HUES64 (cell line): ENCODE results near the gene GSTA1.
"Not testable (repeated sequence)": the region's sequence is repeated elsewhere in the genome, so short reads cannot be mapped to it uniquely, and the experiment has no call there.

Experiments used
- H3K27ac ChIP-seq: 2 replicates; pipeline ENCODE4 v1.7.0; 2013; ENCODE audit warnings: low read depth, low read length, inconsistent platforms
- H3K27me3 ChIP-seq: 2 replicates; pipeline ENCODE4 v1.6.1; 2013; ENCODE audit warnings: mild to moderate bottlenecking, low read length; ENCODE audit not compliant: insufficient read depth
- H3K36me3 ChIP-seq: 2 replicates; pipeline ENCODE4 v1.6.1; 2013; ENCODE audit warnings: mild to moderate bottlenecking, low read length; ENCODE audit not compliant: insufficient read depth
- H3K4me1 ChIP-seq: 2 replicates; pipeline ENCODE4 v1.6.1; 2013; ENCODE audit warnings: mild to moderate bottlenecking, low read length, moderate library complexity; ENCODE audit not compliant: insufficient read depth
- H3K4me3 ChIP-seq: 2 replicates; pipeline ENCODE4 v1.5.1; 2013; ENCODE audit warnings: mild to moderate bottlenecking, low read length, moderate library complexity
- H3K9ac ChIP-seq: 2 replicates; pipeline ENCODE4 v1.6.1; 2013; ENCODE audit warnings: mild to moderate bottlenecking, low read depth, low read length
- H3K9me3 ChIP-seq: 2 replicates; pipeline ENCODE4 v1.6.1; 2013; ENCODE audit warnings: low read depth, low read length; ENCODE audit not compliant: insufficient read depth
- WGBS: fragments of 150-250, 120-280 bp; methylation state at CpG from one replicate; pipeline ENCODE4 v1.1.7; 2013; ENCODE audit warnings: missing lambda C conversion rate; 5-methylcytosine and 5-hydroxymethylcytosine counted together

The GSTA1 gene

GRCh38 chr6:52827073-52827783, 23.6 kb upstream of the GSTA1 start:
- H3K36me3 ChIP-seq, H3K27me3 ChIP-seq, H3K9me3 ChIP-seq, H3K9ac ChIP-seq, H3K4me3 ChIP-seq, H3K27ac ChIP-seq, H3K4me1 ChIP-seq: not testable (repeated sequence)
- no CpG with 5 or more reads among the region's 1 CpG for WGBS

GRCh38 chr6:52826513-52826912, 22.9 kb upstream of the GSTA1 start:
- no peak overlapping the region for H3K27ac ChIP-seq
- no peak overlapping the region for H3K9ac ChIP-seq
- H3K27me3 ChIP-seq: no peaks in the 10 kb centered on the region
- H3K9me3 ChIP-seq: peaks cover 9% of the 10 kb centered on the region; the same call in 1 of the 2 replicates
- no peak overlapping the region for H3K4me3 ChIP-seq
- 60% methylated on average over 1 of the region's 1 CpG for WGBS
- no peaks in the 10 kb centered on the region for H3K4me1 ChIP-seq
- H3K36me3 ChIP-seq: no peaks in the 10 kb centered on the region

- H3K9ac ChIP-seq, H3K4me1 ChIP-seq, H3K27ac ChIP-seq, H3K27me3 ChIP-seq, H3K36me3 ChIP-seq, H3K9me3 ChIP-seq, H3K4me3 ChIP-seq: not testable (repeated sequence)
- WGBS: 95% methylated on average over 1 of the region's 4 CpGs
Observed at GRCh38 chr6:52825900-52826459, 22.4 kb upstream of the GSTA1 start.

GRCh38 chr6:52825270-52825793, 21.7 kb upstream of the GSTA1 start:
- not testable (repeated sequence) for H3K27ac ChIP-seq, H3K4me1 ChIP-seq, H3K9ac ChIP-seq, H3K36me3 ChIP-seq, H3K4me3 ChIP-seq, H3K9me3 ChIP-seq, H3K27me3 ChIP-seq
- 97% methylated on average over 25 of the region's 25 CpGs for WGBS

- peaks cover 4% of the 10 kb centered on the region; the same call in 1 of the 2 replicates for H3K9me3 ChIP-seq
- no peaks in the 10 kb centered on the region for H3K27me3 ChIP-seq
- H3K4me1 ChIP-seq: no peaks in the 10 kb centered on the region
- no peak overlapping the region for H3K9ac ChIP-seq
- no peak overlapping the region for H3K4me3 ChIP-seq
- H3K36me3 ChIP-seq: no peaks in the 10 kb centered on the region
- 85% methylated on average over 1 of the region's 1 CpG for WGBS
- H3K27ac ChIP-seq: no peak overlapping the region
Observed at GRCh38 chr6:52821842-52822241, 18.2 kb upstream of the GSTA1 start.

- Histone ChIP-seq H3K27ac (no peak overlapping the region), H3K36me3 (no peaks in the 10 kb centered on the region), H3K9ac (no peak overlapping the region), H3K9me3 (peaks cover 4% of the 10 kb centered on the region; the same call in 1 of the 2 replicates), H3K4me1 (no peaks in the 10 kb centered on the region), H3K27me3 (no peaks in the 10 kb centered on the region), H3K4me3 (no peak overlapping the region)
- 94% methylated on average over 2 of the region's 2 CpGs for WGBS
Observed at GRCh38 chr6:52820198-52820597, 16.6 kb upstream of the GSTA1 start.

GRCh38 chr6:52815167-52816092, 11.8 kb upstream of the GSTA1 start:
- no peak overlapping the region for H3K27ac ChIP-seq
- H3K27me3 ChIP-seq: no peaks in the 10 kb centered on the region
- no peak overlapping the region for H3K4me3 ChIP-seq
- H3K4me1 ChIP-seq: no peaks in the 10 kb centered on the region
- no peak overlapping the region for H3K9ac ChIP-seq
- H3K9me3 ChIP-seq: no peaks in the 10 kb centered on the region
- 55% methylated on average over 15 of the region's 15 CpGs for WGBS
- H3K36me3 ChIP-seq: no peaks in the 10 kb centered on the region

- H3K4me3 ChIP-seq, H3K27ac ChIP-seq, H3K27me3 ChIP-seq, H3K36me3 ChIP-seq, H3K4me1 ChIP-seq, H3K9me3 ChIP-seq, H3K9ac ChIP-seq: not testable (repeated sequence)
- WGBS: 82% methylated on average over 3 of the region's 3 CpGs
Observed at GRCh38 chr6:52814545-52814944, 10.9 kb upstream of the GSTA1 start.

- not testable (repeated sequence) for H3K4me1 ChIP-seq, H3K4me3 ChIP-seq, H3K27ac ChIP-seq, H3K9me3 ChIP-seq, H3K9ac ChIP-seq, H3K27me3 ChIP-seq, H3K36me3 ChIP-seq
- 90% methylated on average over 2 of the region's 4 CpGs for WGBS
Observed at GRCh38 chr6:52809777-52810176, 6.2 kb upstream of the GSTA1 start.

- H3K9me3 ChIP-seq: no peaks in the 10 kb centered on the region
- no peak overlapping the region for H3K4me3 ChIP-seq
- no peaks in the 10 kb centered on the region for H3K4me1 ChIP-seq
- H3K36me3 ChIP-seq: no peaks in the 10 kb centered on the region
- 96% methylated on average over 5 of the region's 5 CpGs for WGBS
- H3K27me3 ChIP-seq: no peaks in the 10 kb centered on the region; the same call in 1 of the 2 replicates
- no peak overlapping the region for H3K9ac ChIP-seq
- no peak overlapping the region for H3K27ac ChIP-seq
Observed at GRCh38 chr6:52808660-52809059, 5.0 kb upstream of the GSTA1 start.

GRCh38 chr6:52802806-52803205, 810 bp downstream of the GSTA1 start:
- H3K4me3 ChIP-seq: no peak overlapping the region
- no peak overlapping the region for H3K27ac ChIP-seq
- H3K4me1 ChIP-seq: no peaks in the 10 kb centered on the region
- H3K9me3 ChIP-seq: no peaks in the 10 kb centered on the region
- H3K36me3 ChIP-seq: no peaks in the 10 kb centered on the region
- no peak overlapping the region for H3K9ac ChIP-seq
- 81% methylated on average over 1 of the region's 1 CpG for WGBS
- no peaks in the 10 kb centered on the region; the same call in 1 of the 2 replicates for H3K27me3 ChIP-seq
